ENCODE measurements around the gene RPRD1B. TPM values are rescaled to one million over a fixed set of nuclear protein-coding genes. Genes with fewer than 3 reads are reported as not detected.

Gene RPRD1B
- total RNA-seq, 8 experiments from 2014 or later, result 12.7 to 34.1 (median 21.0) TPM

- ATAC-seq (replicated peaks in 6 of 8), result no peak
- 75 to 100% (median 100%) methylated on average over 1 to 4 of the region's 14 CpGs; no CpG with 5 or more reads in 5 of the 10 experiments for WGBS, 10 experiments
- Histone ChIP-seq H3K4me1 (replicated peaks in 1 of 2) (no peaks in the 10 kb centered on the region), H3K4me3 (no peak overlapping the region), H3K27ac (no peak overlapping the region)
- in situ Hi-C loops (cut with MboI; ENCODE audit: low pct_unique_long_range_greater_than_20kb in 2 of 9, low sequenced_read_pairs in 9 of 9, unreplicated experiment in 9 of 9), result no loop called here
Measured at GRCh38 chr20:38136421-38137245, 103.1 kb downstream of the RPRD1B start.

- ATAC-seq (replicated peaks in 6 of 8), result no peak
- Histone ChIP-seq H3K4me3 (no peak overlapping the region), H3K4me1 (replicated peaks in 1 of 2) (peaks cover under 1% of the 10 kb centered on the region in 2 donors), H3K27ac (no peak overlapping the region)
- WGBS, 10 experiments, result 83 to 100% (median 86%) methylated on average over 1 to 8 of the region's 11 CpGs; no CpG with 5 or more reads in 2 of the 10 experiments
- in situ Hi-C loops (cut with MboI; ENCODE audit: low pct_unique_long_range_greater_than_20kb in 2 of 9, low sequenced_read_pairs in 9 of 9, unreplicated experiment in 9 of 9), result no loop called here
Measured at GRCh38 chr20:38137441-38138037, 104.0 kb downstream of the RPRD1B start.

GRCh38 chr20:38138086-38138778 lies 104.7 kb downstream of the RPRD1B start:
- no peak for ATAC-seq (replicated peaks in 6 of 8)
- no peak overlapping the region for H3K4me3 ChIP-seq
- 46 to 100% (median 88%) methylated on average over 1 to 13 of the region's 15 CpGs for WGBS, 10 experiments
- H3K27ac ChIP-seq, result no peak overlapping the region
- H3K4me1 ChIP-seq (replicated peaks in 1 of 2), result peaks cover 5 to 7% of the 10 kb centered on the region in 2 donors
- in situ Hi-C loops (cut with MboI; ENCODE audit: low pct_unique_long_range_greater_than_20kb in 2 of 9, low sequenced_read_pairs in 9 of 9, unreplicated experiment in 9 of 9), result no loop called here

GRCh38 chr20:38139156-38139912 lies 105.8 kb downstream of the RPRD1B start:
- H3K4me1 ChIP-seq (replicated peaks in 1 of 2), result peaks cover 5 to 15% of the 10 kb centered on the region in 2 donors
- ATAC-seq (replicated peaks in 6 of 8), result no peak
- H3K4me3 ChIP-seq, result no peak overlapping the region
- H3K27ac ChIP-seq, result no peak overlapping the region
- 60 to 100% (median 91%) methylated on average over 1 to 13 of the region's 25 CpGs; no CpG with 5 or more reads in 2 of the 10 experiments for WGBS, 10 experiments
- in situ Hi-C loops (cut with MboI; ENCODE audit: low pct_unique_long_range_greater_than_20kb in 2 of 9, low sequenced_read_pairs in 9 of 9, unreplicated experiment in 9 of 9), result no loop called here

GRCh38 chr20:38139977-38140753 lies 106.6 kb downstream of the RPRD1B start:
- no peak overlapping the region for H3K27ac ChIP-seq
- in situ Hi-C loops (cut with MboI; ENCODE audit: low pct_unique_long_range_greater_than_20kb in 2 of 9, low sequenced_read_pairs in 9 of 9, unreplicated experiment in 9 of 9), result no loop called here
- ATAC-seq (replicated peaks in 6 of 8), result peak in 3 of 8 experiments; percentile 59 to 86 (median 82)
- WGBS, 10 experiments, result 13 to 100% (median 74%) methylated on average over 1 to 9 of the region's 12 CpGs; no CpG with 5 or more reads in 1 of the 10 experiments
- peaks cover 5 to 15% of the 10 kb centered on the region in 2 donors for H3K4me1 ChIP-seq (replicated peaks in 1 of 2)
- no peak overlapping the region for H3K4me3 ChIP-seq

- Histone ChIP-seq H3K4me3 (no peak overlapping the region), H3K27ac (no peak overlapping the region), H3K4me1 (replicated peaks in 1 of 2) (peaks cover 5 to 15% of the 10 kb centered on the region in 2 donors)
- in situ Hi-C loops (cut with MboI; ENCODE audit: low pct_unique_long_range_greater_than_20kb in 2 of 9, low sequenced_read_pairs in 9 of 9, unreplicated experiment in 9 of 9), result no loop called here
- 55 to 76% (median 56%) methylated on average over 5 to 7 of the region's 23 CpGs; no CpG with 5 or more reads in 7 of the 10 experiments for WGBS, 10 experiments
- ATAC-seq (replicated peaks in 6 of 8), result no peak
Measured at GRCh38 chr20:38141204-38141888, 107.8 kb downstream of the RPRD1B start.

Other genes with a start within 250 kb of the RPRD1B start
- gene VSTM2L, start 130.6 kb upstream of the RPRD1B start, total RNA-seq, result 10 to 100 TPM in 5 of 8 experiments, 1 to 10 TPM in 2, under 1 TPM in 1; 0.42 to 82.6 (median 36.0) TPM
- gene TTI1, start 290 bp upstream of the RPRD1B start, total RNA-seq, result 10 to 100 TPM; 10.3 to 28.0 (median 21.0) TPM
- gene TGM2, start 131.5 kb downstream of the RPRD1B start, total RNA-seq, result 1 to 10 TPM in 3 of 8 experiments, under 1 TPM in 5; 0.05 to 7.1 (median 0.68) TPM
- gene KIAA1755, start 227.0 kb downstream of the RPRD1B start, total RNA-seq, result 10 to 100 TPM in 1 of 8 experiments, 1 to 10 TPM in 3, under 1 TPM in 4; 0.05 to 73.6 (median 1.2) TPM